ENCODE measurements around the gene NAPA.

NAPA gene

GRCh38 chr19:47521473-47522180 is 6.8 kb upstream of the NAPA start:
- DNase-seq: no peak

- no peak for DNase-seq
Observed at GRCh38 chr19:47520839-47521238, 6.0 kb upstream of the NAPA start.

- no peak for DNase-seq
Observed at GRCh38 chr19:47520343-47520806, 5.5 kb upstream of the NAPA start.

- DNase-seq: no peak
Observed at GRCh38 chr19:47518854-47519253, 4.0 kb upstream of the NAPA start.

GRCh38 chr19:47518139-47518538 is 3.3 kb upstream of the NAPA start:
- DNase-seq: peak; percentile 46

- DNase-seq: peak; percentile 19
Observed at GRCh38 chr19:47514151-47514868, 553 bp downstream of the NAPA start.

GRCh38 chr19:47512948-47513319 is 1.9 kb downstream of the NAPA start:
- no peak for DNase-seq

GRCh38 chr19:47512183-47512947 is 2.5 kb downstream of the NAPA start:
- DNase-seq: peak; percentile 29

- DNase-seq: no peak
Observed at GRCh38 chr19:47511681-47512080, 3.2 kb downstream of the NAPA start.

- no peak for DNase-seq
Observed at GRCh38 chr19:47511128-47511517, 3.7 kb downstream of the NAPA start.

GRCh38 chr19:47510516-47511127 is 4.2 kb downstream of the NAPA start:
- no peak for DNase-seq

- DNase-seq: no peak
Observed at GRCh38 chr19:47509973-47510372, 4.9 kb downstream of the NAPA start.

GRCh38 chr19:47509170-47509847 is 5.6 kb downstream of the NAPA start:
- no peak for DNase-seq

- DNase-seq: no peak
Observed at GRCh38 chr19:47508721-47509120, 6.1 kb downstream of the NAPA start.

GRCh38 chr19:47507924-47508553 is 6.8 kb downstream of the NAPA start:
- DNase-seq: no peak

GRCh38 chr19:47507012-47507411 is 7.9 kb downstream of the NAPA start:
- no peak for DNase-seq

GRCh38 chr19:47506459-47506858 is 8.4 kb downstream of the NAPA start:
- DNase-seq: no peak

- DNase-seq: no peak
Observed at GRCh38 chr19:47505506-47505905, 9.4 kb downstream of the NAPA start.

- DNase-seq: no peak
Observed at GRCh38 chr19:47503826-47504150, 11.1 kb downstream of the NAPA start.

GRCh38 chr19:47503130-47503825 is 11.6 kb downstream of the NAPA start:
- DNase-seq: no peak
